GM18867 (cell line): Measurements from ENCODE around the gene RNF169.
A peak's percentile ranks its signal among the peaks of the same experiment; 100 is the strongest.

Experiments used
- ATAC-seq: cut with Tn5 transposase; IDR thresholded peaks from one replicate; pipeline ENCODE4 v1.9.1; 2021; ENCODE audit warnings: mild to moderate bottlenecking, moderate library complexity; ENCODE audit not compliant: unreplicated experiment

RNF169 gene

DNA sequence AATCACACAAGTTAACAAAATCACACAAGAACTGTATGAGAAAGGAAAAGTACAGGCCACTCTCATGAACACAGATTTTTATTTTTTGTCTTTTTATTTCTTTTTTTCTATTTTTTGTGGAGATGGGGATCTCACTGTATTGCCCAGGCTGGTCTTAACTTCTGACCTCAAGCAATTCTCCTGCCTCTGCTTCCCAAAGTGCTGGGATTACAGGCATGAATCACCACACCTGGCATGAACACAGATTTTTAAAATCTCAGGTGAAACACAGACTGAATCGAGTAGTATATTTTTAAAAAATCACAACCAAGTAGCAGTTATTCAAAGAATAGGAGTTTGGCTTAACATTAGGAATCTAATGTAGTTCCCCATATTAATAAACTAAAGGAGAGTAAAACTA is 18.3 kb downstream of the RNF169 start:
- ATAC-seq = no peak

DNA sequence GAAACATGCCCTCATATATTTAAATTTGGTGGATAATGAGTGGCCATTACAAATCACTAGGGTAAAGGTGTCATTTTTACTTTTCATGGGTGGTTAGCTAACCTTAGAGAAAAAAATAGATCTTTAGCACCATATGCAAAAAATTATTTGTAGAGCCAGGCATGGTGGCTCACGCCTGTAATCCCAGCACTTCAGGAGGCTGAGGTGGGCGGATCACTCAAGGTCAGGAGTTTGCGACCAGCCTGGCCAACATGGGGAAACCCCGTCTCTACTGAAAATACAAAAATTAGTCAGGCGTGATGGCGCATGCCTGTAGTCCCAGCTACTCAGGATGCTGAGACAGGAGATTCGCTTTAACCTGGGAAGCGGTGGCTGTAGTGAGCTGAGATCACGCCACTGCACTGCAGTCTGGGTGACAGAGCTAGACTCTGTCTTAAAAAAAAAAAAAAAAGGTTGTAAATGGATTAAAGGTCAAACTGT is 19.6 kb downstream of the RNF169 start:
- ATAC-seq = peak; percentile 66

GRCh38 chr11:74769055-74769707 is 20.5 kb downstream of the RNF169 start:
- no peak for ATAC-seq

- ATAC-seq = no peak
Observed at GRCh38 chr11:74770456-74770855, 21.8 kb downstream of the RNF169 start.

DNA sequence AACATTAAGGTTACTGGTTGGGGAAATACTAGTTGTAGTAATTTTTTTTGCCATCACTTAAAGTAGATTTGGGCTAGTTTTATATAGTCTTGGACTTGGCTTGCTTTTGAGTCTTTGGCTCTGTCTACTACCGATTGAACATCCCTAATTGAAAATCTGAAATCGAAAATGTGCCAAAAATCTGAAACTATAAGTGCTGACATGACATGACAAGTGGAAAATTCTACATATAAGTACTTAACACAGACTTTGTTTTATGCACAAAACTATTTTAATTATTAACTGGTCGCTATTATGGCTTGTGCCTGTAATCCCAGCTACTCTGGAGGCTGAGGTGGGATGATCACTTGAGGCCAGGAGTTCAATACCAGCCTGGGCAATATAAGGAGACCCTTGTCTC is 22.5 kb downstream of the RNF169 start:
- ATAC-seq = no peak

GRCh38 chr11:74773476-74773875 is 24.8 kb downstream of the RNF169 start:
- no peak for ATAC-seq

DNA sequence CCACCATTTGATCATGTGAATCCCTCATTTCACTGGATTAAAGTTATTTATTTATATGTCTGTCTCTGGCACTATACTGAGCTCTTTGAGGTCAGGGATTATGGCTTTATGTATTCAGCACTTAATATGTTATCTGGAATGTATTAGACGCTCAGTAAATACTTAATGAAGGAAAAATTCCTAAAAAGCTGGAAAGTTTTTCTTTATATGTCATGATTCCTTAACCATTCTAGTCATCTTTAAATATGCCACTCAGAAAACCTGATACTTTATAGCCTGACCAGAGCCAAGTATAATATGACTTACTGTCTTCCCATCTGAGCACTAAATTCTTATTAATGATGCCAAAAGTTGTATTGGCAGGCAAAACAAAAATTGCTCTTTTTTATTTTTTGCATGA is 27.1 kb downstream of the RNF169 start:
- ATAC-seq = no peak

DNA sequence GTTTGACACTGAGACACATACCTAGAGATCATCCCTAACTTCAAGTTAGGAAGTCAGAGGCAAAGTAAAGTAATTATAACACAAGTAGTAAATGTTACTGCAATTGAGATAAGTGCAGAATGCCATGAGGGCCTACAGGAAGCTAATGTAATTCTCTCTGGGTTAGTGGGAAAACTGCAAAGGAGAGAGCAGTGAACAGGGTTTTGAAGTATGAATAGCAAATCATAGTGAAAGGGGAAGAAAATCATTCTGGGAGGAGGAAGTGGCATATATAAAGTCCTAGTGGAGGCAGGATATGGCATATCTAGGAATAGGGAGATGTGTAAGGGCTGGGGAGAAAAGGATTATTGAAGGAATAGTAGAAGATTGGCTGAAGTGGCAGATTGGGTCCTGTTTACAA is 27.9 kb downstream of the RNF169 start:
- ATAC-seq = no peak

DNA sequence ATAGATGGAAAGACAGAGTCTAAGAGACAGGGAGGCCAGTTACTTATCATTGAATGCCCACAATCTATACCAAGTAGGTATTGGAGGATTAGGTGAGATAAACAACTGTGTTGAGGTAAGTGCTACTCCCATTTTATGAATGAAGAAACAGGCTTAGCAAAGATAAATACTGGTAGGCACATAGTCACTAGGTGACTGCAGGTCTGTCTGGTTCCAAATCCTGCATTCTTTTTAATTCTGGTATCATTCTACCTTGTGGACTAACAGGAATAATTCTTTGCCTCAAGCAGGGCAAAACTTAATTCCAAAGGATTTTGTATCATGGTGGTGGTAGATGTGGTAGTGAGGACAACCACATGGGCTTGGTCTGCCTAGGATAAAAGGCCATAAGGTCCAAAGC is 28.4 kb downstream of the RNF169 start:
- no peak for ATAC-seq

GRCh38 chr11:74777877-74778276 is 29.2 kb downstream of the RNF169 start:
- no peak for ATAC-seq

GRCh38 chr11:74778581-74778980 is 29.9 kb downstream of the RNF169 start:
- no peak for ATAC-seq

DNA sequence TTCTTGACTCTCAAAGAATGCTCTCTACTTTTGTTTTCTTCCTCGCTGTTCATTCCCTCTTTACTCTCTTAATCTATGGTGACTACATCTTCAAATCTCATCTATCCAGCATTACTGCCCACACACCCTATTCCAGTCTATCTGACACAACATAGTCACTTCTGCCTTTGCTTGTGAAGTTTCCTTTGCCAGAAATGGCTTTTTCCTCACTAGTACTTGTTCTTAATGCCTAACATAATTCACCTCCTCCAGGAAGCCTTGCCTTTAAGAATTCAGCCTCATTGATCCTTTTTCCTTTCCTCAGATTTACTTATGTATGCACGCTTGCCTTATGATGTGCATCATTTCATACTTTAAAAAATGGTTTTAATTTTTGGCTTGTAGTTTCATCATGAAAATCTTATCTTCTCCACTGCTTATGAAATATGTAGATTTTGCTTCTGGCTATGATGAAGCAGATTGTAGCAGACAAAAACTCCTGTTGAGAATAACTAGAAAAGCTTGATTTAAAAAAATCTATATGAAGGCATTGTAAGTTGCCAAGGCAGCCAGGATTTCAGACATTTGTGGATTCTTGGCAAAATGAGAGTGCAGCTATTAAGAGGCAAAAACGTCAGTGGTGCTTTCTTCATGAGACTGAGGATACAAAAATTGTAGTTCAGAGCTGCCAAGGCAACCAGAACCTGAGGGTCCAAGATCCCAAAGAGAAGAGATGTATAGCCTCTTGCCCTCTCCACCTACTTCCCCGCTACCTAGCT is 31.8 kb downstream of the RNF169 start:
- ATAC-seq = no peak

GRCh38 chr11:74783241-74783871 is 34.7 kb downstream of the RNF169 start:
- ATAC-seq = peak; percentile 77

- ATAC-seq = peak; percentile 45
Observed at GRCh38 chr11:74784234-74784633, 35.6 kb downstream of the RNF169 start.

DNA sequence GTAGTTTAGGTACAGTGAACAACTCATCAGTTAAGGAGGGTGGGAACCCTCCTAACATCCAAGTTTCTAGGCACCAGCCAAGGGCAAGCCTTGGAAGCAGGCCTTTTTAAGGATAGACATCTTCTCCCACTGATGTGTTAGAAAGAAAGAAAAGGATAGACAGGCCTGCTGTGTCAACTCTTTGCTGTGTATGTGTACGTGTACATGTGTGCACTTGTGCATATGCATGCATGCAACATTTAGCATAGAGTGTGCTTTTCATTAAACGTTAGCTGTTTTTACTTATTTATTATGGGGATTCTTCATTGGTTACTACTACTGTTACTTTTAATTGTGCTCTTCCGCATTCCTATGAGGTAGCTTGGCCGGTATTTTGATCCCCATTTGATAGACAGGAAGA is 36.1 kb downstream of the RNF169 start:
- no peak for ATAC-seq

DNA sequence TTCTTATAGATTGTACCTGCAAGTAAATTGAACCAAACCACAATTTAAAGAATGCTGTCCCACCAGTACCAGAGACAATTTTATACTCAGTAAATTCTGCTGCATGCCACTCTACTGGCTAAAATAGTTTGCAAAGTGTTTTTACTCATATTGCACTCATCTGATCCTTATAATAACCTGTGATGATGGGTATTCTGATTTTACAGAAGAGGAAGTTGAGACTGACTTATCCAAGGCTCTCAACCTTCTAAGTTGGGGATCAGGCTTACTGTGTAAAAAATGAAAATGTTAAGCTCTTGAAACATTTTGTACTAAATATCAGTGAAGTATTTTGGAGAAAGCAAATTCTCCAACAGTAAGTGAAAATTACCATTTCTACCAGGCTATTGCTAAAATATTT is 37.9 kb downstream of the RNF169 start:
- ATAC-seq = no peak

- no peak for ATAC-seq
Observed at GRCh38 chr11:74791333-74792100, 42.9 kb downstream of the RNF169 start.

DNA sequence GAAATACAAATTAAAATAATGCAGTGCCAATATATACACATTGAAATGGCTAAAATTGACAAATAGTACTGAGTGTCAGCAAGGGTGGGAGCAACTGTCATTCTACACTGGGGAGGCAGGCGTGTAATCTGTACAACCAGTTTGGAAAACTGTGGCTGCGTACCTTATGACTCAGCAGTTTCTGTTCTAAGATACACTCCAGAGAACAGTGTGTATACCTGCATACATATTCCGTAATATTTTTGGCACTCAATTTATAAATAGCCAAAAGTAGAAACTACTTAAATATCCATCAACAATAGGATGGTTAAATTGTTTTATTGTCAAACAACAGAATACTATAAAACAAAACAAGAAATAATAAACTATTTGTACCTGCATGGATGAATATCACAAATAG is 57.6 kb downstream of the RNF169 start:
- no peak for ATAC-seq

GRCh38 chr11:74809801-74810200 is 61.2 kb downstream of the RNF169 start:
- no peak for ATAC-seq

DNA sequence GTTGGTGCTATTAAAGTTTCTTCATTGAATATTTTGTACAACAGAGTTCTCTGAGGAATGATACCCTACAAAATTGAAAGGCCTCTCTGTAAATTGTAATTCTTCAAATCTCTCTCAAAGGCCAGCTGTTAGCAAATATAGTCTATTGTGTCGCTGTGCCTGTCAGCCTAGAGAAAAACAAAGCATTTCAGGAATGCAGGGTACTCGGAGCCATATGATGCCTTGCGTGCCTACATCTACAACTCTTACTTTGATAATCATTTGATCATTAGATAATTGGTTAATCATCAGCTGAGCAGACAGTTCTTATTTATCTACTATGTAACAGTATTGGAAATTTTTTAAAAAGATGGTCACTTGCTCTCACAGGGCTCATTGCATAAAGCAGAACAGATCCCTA is 67.3 kb downstream of the RNF169 start:
- ATAC-seq = no peak

- ATAC-seq = no peak
Observed at GRCh38 chr11:74816664-74817063, 68.0 kb downstream of the RNF169 start.
